Osteoblast (primary cell): ENCODE data around the gene FAM210B. TPM values are rescaled to one million over a fixed set of nuclear protein-coding genes. Genes with fewer than 3 reads are reported as not detected.

Experiments
- DNase-seq: peaks from one replicate; pipeline ENCODE4 v3.0.0; 2011; ENCODE audit warnings: low spot score, mixed read lengths; ENCODE audit not compliant: insufficient read length; ENCODE audit errors: missing footprints
- H2AFZ ChIP-seq: 2 replicates; pipeline ENCODE4 v1.6.0; 2011; ENCODE audit warnings: mild to moderate bottlenecking, low read length
- H3K27ac ChIP-seq: 2 replicates; pipeline ENCODE4 v1.5.1; 2011; ENCODE audit warnings: mild to moderate bottlenecking, low read depth, low read length, moderate library complexity
- H3K27me3 ChIP-seq: 2 replicates; pipeline ENCODE4 v1.6.0; 2012; ENCODE audit warnings: mild to moderate bottlenecking, control low read depth, inconsistent platforms, low read length, moderate library complexity; ENCODE audit not compliant: insufficient read depth
- H3K36me3 ChIP-seq: 2 replicates; pipeline ENCODE4 v1.5.1; 2011; ENCODE audit warnings: mild to moderate bottlenecking, low read length, control low read depth, moderate library complexity; ENCODE audit not compliant: insufficient read depth
- H3K4me1 ChIP-seq: 2 replicates; pipeline ENCODE4 v1.5.1; 2011; ENCODE audit warnings: mild to moderate bottlenecking, low read length, control low read depth, moderate library complexity; ENCODE audit not compliant: insufficient read depth
- H3K4me2 ChIP-seq: 2 replicates; pipeline ENCODE4 v1.6.0; 2011; ENCODE audit warnings: mild to moderate bottlenecking, low read length; ENCODE audit not compliant: insufficient read depth
- H3K4me3 ChIP-seq: fragments of 200-600 bp; sonication (generic); 3 replicates; pipeline ENCODE4 v1.5.1; 2012; ENCODE audit warnings: mild to moderate bottlenecking, low read length, inconsistent platforms; ENCODE audit not compliant: insufficient read depth
- H3K79me2 ChIP-seq: 2 replicates; pipeline ENCODE4 v1.6.0; 2012; ENCODE audit warnings: mild to moderate bottlenecking, low read length, control low read depth, inconsistent platforms; ENCODE audit not compliant: insufficient read depth
- H3K9me3 ChIP-seq: 2 replicates; pipeline ENCODE4 v1.5.1; 2011; ENCODE audit warnings: low read depth, low read length, control low read depth
- H4K20me1 ChIP-seq: 2 replicates; pipeline ENCODE4 v1.6.0; 2012; ENCODE audit warnings: mild to moderate bottlenecking, low read length, control low read depth; ENCODE audit not compliant: insufficient read depth
- total RNA-seq: library from RNA; depleted of rRNA; stranded (reverse); fragments of >200 nt; gene quantifications from 2 replicates; pipeline ENCODE4 v1.2.3, GENCODE V29; 2012
- TF ChIP-seq, protein P1 (sequence below): IDR thresholded peaks from 2 replicates; pipeline ENCODE4 v1.5.1; 2011; ENCODE audit warnings: mild to moderate bottlenecking, low read depth, low read length, moderate library complexity; ENCODE audit errors: extremely low read depth

Gene FAM210B
- total RNA-seq, 1 donor, result 69.5 TPM

DNA sequence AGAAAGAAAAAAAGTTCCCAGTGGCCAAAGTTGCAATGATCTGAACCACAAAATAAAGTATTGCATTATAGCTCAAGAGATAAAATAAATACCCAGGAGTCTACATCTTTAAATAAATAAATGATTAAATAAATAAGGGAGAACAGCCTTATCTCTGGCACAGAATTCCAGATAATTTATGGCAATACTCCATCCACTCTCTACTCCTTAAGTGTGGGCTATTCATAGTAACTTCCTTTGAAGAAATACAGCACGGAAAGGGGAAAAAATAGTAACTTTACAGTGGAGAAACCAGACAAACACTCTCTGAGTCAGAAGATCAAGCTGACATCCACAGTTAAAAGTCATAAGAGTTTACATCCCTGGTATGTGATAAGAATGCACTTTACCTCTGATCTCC is 21.6 kb downstream of the FAM210B start:
- Histone ChIP-seq H3K36me3 (peaks cover 29% of the 10 kb centered on the region), H2AFZ (no peak overlapping the region), H3K27me3 (no peaks in the 10 kb centered on the region), H3K9me3 (no peaks in the 10 kb centered on the region), H3K4me1 (peaks cover 31% of the 10 kb centered on the region), H3K27ac (peak overlapping the region; percentile 65), H3K79me2 (peaks cover 79% of the 10 kb centered on the region), H4K20me1 (no peaks in the 10 kb centered on the region), H3K4me2 (peak overlapping the region; percentile 7), H3K4me3 (no peak overlapping the region)
- TF ChIP-seq, protein P1, sequence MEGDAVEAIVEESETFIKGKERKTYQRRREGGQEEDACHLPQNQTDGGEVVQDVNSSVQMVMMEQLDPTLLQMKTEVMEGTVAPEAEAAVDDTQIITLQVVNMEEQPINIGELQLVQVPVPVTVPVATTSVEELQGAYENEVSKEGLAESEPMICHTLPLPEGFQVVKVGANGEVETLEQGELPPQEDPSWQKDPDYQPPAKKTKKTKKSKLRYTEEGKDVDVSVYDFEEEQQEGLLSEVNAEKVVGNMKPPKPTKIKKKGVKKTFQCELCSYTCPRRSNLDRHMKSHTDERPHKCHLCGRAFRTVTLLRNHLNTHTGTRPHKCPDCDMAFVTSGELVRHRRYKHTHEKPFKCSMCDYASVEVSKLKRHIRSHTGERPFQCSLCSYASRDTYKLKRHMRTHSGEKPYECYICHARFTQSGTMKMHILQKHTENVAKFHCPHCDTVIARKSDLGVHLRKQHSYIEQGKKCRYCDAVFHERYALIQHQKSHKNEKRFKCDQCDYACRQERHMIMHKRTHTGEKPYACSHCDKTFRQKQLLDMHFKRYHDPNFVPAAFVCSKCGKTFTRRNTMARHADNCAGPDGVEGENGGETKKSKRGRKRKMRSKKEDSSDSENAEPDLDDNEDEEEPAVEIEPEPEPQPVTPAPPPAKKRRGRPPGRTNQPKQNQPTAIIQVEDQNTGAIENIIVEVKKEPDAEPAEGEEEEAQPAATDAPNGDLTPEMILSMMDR, result no peak
- no peak for DNase-seq

DNA sequence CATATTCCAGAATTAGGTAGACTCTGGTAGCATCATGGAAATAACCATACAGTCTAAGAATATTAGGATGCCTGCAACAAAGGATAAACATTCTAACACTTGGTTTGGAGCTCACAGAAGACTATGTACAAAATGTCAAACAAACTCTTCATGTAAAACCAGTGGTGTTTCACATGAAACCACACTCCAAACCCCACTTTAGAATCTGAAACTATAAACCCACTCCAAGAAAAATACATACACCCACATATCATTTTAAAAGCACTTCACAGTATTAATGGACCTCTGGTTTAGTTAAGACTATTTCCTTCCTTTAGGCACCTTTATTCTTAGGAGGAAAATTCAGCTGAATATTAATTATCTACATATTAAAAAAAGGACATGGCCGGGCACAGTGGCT is 22.7 kb downstream of the FAM210B start:
- TF ChIP-seq, protein P1, result no peak
- no peaks in the 10 kb centered on the region for H3K9me3 ChIP-seq
- H3K4me1 ChIP-seq, result peaks cover 31% of the 10 kb centered on the region
- no peak overlapping the region for H3K4me3 ChIP-seq
- H3K27ac ChIP-seq, result peak overlapping the region; percentile 65
- no peak for DNase-seq
- no peaks in the 10 kb centered on the region for H3K27me3 ChIP-seq
- H3K36me3 ChIP-seq, result peaks cover 36% of the 10 kb centered on the region
- H3K4me2 ChIP-seq, result no peak overlapping the region
- H4K20me1 ChIP-seq, result no peaks in the 10 kb centered on the region
- H3K79me2 ChIP-seq, result peaks cover 78% of the 10 kb centered on the region
- no peak overlapping the region for H2AFZ ChIP-seq

DNA sequence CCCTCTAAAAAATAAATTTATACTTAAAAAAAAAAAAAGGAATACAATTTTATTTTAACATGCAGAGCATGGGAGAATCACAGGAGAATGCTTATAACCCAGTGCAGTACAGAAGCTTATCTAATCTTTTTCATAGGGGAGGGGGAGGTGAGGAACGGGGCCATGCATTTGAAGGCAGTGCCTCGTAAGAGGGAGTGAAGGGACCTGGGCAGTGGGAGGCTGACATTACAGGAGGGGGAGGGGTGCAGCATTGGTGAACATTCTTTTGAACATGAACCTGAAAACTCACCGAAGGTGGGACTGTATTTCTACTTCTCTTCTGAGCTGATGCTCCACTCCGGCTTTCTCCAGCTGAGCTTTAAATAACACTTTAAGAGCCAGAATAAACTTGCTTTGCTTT is 23.9 kb downstream of the FAM210B start:
- peak overlapping the region; percentile 50 for H3K4me3 ChIP-seq
- peaks cover 72% of the 10 kb centered on the region for H3K79me2 ChIP-seq
- no peak for DNase-seq
- H3K4me2 ChIP-seq, result peak overlapping the region; percentile 63
- no peaks in the 10 kb centered on the region for H4K20me1 ChIP-seq
- H3K4me1 ChIP-seq, result peaks cover 31% of the 10 kb centered on the region
- H3K36me3 ChIP-seq, result peaks cover 39% of the 10 kb centered on the region
- H3K9me3 ChIP-seq, result no peaks in the 10 kb centered on the region
- H3K27ac ChIP-seq, result no peak overlapping the region
- TF ChIP-seq, protein P1, result no peak
- H3K27me3 ChIP-seq, result no peaks in the 10 kb centered on the region
- peak overlapping the region; percentile 89 for H2AFZ ChIP-seq

- H3K79me2 ChIP-seq, result peaks cover 72% of the 10 kb centered on the region
- peak overlapping the region; percentile 89 for H2AFZ ChIP-seq
- peaks cover 31% of the 10 kb centered on the region for H3K4me1 ChIP-seq
- H4K20me1 ChIP-seq, result no peaks in the 10 kb centered on the region
- no peaks in the 10 kb centered on the region for H3K9me3 ChIP-seq
- DNase-seq, result no peak
- TF ChIP-seq, protein P1, result no peak
- peaks cover 38% of the 10 kb centered on the region for H3K36me3 ChIP-seq
- H3K4me3 ChIP-seq, result peak overlapping the region; percentile 50
- no peaks in the 10 kb centered on the region for H3K27me3 ChIP-seq
- H3K4me2 ChIP-seq, result peak overlapping the region; percentile 63
- peak overlapping the region; percentile 19 for H3K27ac ChIP-seq
Measured at GRCh38 chr20:56383334-56383733, 24.6 kb downstream of the FAM210B start.
